NCI-H446 (cell line): Measurements from ENCODE around the gene CTU1.
A peak's percentile ranks its signal among the peaks of the same experiment; 100 is the strongest.

ENCODE experiments used
- DNase-seq, 2 experiments: peaks; one replicate each; lab custom pipeline; 2025; lab: John Stamatoyannopoulos, UW

CTU1 gene

DNA sequence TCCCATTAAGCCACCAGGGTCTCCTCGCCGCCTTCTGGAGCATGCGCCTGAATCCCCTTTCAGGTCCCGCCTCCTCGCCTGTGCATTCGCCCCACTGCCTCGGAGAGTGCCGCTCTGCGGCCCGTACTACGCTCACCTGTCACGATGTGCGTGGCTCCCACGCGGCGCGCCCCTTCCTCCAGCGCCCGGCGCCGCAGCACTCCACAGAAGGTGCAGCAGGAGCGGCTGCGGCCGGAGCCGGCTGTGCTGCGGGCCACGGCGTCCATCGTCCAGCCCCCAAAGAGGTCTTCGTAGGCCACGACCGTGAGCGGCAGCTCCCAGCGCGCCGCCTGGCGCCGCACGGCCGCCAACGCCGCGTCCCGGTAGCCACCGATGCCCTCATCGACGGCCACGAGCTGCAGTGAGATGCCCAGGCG, 4.3 kb downstream of the CTU1 start:
- no peak for DNase-seq

DNA sequence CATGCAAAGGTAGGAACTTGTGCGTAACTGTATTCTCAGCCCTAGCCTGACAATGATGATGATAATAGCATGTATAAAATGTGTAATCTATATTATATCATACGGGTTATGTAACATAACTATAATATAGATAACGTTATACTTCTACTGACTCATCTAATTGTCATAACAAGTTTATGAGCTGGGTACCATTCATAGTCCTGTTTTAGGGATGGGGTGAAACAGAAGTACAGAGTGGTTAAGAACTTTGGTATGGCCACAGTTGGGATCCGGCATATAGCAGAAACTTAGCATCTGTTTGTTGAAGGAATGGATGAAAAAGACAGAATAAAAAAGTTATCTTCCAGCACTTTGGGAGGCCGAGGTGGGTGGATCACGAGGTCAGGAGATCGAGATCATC, 5.2 kb downstream of the CTU1 start:
- DNase-seq, result no peak

- DNase-seq, result no peak
Measured at GRCh38 chr19:51101171-51101865, 6.9 kb downstream of the CTU1 start.

- DNase-seq, result no peak
Measured at GRCh38 chr19:51100601-51101000, 7.6 kb downstream of the CTU1 start.

DNA sequence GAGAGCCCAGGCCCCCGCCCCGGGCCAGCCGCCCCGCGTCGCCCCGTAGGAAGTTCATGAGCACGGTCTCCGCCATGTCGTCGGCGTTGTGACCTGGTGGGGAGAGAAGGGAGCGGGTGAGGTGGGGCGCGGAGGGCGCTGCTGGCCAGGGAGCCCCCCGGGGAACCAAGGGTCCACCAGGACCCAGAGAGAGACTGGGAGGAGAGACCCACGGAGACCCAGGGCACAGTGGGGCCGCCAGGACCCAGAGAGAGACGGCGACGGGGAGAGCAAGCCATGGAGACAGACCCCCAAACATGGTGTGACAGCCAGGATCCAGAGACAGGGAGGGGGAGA, 9.2 kb downstream of the CTU1 start:
- no peak for DNase-seq

- DNase-seq, result no peak
Measured at GRCh38 chr19:51098365-51099046, 9.7 kb downstream of the CTU1 start.

DNA sequence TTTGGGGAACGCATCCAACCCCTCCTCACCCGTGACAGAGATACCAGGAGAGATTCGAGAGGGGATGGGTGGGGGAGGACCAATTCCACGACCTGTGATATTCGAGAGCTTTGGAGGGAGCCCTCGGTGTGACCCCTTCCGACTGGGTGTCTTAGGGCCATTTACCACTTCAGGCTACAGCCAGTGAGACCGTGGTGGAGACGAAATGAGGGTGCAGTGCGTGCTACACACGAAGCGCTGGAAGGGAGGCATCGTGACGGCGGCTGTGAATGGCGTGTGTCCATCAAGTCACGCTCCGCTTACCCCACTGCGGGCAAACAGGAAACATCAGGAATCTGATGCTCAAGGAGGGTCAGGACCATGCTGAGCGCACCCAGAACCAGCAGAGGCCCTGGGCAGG, 10.4 kb downstream of the CTU1 start:
- no peak for DNase-seq

GRCh38 chr19:51097166-51097738, 11.0 kb downstream of the CTU1 start:
- peak in 1 of 2 experiments; percentile 51 for DNase-seq

GRCh38 chr19:51096473-51097165, 11.6 kb downstream of the CTU1 start:
- no peak for DNase-seq

DNA sequence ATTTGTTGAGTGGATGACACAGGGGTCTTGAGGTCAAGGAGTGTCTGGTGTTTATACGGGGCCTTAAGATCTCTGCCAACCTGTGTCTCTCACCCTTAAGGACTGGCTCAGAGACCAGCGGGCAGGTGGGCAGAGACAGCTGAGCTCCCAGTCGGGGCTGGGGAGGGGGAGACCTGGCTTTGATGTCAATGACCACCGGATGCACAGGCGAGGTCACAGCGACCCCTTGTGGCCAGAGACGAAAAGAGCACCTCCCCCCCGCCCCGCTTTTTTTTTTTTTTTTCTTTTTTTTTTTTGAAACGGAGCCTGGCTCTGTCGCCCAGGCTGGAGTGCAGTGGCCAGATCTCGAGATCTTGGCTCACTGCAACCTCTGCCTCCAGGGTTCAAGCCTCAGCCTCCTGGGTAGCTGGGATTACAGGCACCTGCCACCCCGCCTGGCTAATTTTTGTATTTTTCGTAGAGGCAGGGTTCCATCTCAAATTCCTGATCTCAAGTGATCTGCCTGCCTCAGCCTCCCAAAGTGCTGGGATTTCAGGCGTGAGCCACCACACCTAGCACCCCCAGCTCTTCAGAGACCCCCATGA, 13.4 kb downstream of the CTU1 start:
- DNase-seq, result no peak

- no peak for DNase-seq
Measured at GRCh38 chr19:51093510-51094345, 14.5 kb downstream of the CTU1 start.

- no peak for DNase-seq
Measured at GRCh38 chr19:51093101-51093500, 15.1 kb downstream of the CTU1 start.

DNA sequence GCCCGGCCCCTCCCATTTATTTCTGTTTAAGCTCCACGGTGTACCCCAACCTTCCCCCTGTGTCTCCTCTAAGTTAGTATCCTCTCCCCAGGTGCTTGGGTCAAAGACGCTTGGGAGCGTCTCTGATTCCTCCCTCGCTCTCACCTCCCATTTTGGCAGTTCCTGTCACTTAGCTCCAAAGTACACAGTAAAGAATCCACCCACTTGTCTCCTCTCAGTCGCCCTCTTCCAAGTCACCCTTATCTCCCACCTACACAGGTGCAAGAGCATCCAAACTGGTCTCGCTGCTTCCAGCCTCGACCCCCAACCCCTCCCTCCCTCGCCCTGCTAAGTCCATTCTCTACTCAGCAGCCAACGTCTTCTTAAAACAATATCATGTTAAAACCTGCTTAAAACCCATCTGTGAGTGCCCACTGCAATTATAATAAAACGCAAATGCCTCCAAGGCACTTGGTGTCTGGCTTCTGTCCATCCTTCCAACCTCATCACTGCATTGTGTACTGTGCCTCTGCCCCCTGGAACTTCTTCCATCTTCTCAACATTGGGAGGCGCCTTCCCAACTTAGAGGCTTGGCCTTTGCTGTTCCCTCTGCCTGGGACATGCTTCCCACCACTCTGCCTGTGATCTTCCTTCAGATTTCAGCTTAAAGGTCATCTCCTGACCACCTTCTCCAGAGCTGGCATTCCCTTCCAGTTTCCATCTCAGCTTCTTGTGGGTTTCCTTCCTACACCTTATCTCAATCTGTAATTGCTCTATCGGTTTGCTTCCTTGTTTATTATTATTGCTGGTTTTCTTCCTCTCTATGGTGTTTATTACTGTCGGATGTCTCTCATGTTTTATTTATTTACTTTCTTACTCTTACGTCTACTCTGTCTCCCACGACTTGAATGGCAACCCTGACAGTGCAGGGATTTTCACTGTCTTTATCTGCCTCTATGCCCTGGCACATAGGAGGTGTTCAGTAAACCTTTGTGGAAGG, 16.0 kb downstream of the CTU1 start:
- DNase-seq, result no peak

DNA sequence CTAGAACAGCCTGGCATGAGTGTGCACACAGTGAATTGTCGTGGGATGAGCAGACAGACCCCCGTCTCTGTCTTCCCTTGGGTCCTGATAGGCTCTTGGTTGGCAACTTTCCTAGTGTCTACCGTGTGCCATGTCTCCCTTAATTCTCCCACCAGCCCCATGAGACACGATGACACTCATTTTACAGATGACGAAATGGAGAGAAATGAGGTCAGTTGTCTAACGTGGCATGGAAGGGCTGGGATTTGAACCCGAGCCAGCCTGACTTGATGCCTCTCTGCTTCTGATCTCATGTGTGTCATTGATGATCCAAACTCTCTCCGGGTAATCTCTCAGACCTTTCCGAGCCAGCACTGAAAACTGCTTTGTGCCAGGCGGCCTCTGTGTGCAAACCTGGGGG, 17.1 kb downstream of the CTU1 start:
- DNase-seq, result no peak

- no peak for DNase-seq
Measured at GRCh38 chr19:51090471-51090870, 17.7 kb downstream of the CTU1 start.

DNA sequence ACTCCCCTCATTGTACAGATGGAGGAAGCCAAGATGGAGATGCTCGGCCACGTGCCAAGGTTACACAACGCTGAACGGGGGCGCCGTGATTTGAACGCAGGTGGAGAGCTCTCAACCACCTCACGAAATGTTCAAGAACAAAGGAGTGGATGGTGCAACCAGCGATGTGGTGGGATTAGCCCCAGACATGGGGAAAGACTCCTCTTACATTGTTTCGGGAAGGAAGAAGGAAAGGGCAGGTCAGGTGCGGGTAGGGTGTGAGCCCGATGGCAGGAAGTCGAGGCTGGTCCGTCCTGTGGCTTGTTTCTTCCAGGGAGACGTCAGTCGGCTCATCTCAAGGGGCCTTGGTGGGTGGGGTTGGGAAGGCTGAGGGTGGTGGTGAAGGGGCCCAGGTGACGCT, 18.4 kb downstream of the CTU1 start:
- no peak for DNase-seq

DNA sequence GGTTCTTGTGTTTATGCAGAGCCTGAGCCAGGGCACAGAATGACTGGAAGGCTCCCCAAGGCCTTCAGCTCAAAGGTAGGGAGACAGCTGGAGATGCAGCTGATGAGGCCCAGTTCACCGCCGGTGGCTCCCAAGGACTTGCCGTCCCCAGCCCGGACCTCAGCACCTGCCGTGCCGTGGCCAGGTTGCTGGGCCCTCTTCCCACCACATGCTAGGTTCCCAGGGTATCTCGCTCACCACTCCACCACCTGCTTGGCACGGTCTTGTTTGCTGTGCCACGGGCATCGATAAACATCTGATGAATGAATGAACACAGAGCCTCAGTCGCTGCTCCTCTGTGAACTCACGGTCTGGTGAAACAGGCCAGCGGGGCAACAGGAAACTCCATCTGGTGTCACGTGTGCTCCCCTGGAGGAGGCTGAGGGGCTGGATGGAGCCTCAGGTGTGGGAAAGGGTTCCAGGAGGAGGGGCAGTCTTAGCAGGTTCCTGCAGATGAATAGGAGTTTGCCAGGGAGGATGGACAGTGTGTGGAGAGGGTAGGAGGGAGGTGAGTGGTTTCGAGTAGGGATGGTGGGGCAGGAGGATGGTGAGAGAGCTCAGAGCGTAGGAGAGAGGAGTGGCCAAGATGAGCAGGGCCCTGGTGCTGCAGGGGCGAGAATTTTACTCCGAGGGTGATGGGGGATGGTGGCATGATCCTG, 21.9 kb downstream of the CTU1 start:
- no peak for DNase-seq

- no peak for DNase-seq
Measured at GRCh38 chr19:51084505-51084904, 23.7 kb downstream of the CTU1 start.

- DNase-seq, result no peak
Measured at GRCh38 chr19:51083783-51084182, 24.4 kb downstream of the CTU1 start.

GRCh38 chr19:51083181-51083580, 25.0 kb downstream of the CTU1 start:
- DNase-seq, result no peak
